ENCODE measurements around the gene SPACA7.

- TF ChIP-seq CTCF (IDR thresholded peaks at IDR 0.05) (no peak), POLR2A (IDR thresholded peaks at IDR 0.05) (no peak)
Measured at GRCh38 chr13:112456138-112457056, 80.2 kb downstream of the SPACA7 start.
